Mesenchymal stem cell (in vitro differentiated cells and primary cell): Measurements from ENCODE around the gene CLMN.

Experiments used
- DNase-seq: peaks from one replicate; pipeline ENCODE4 v3.0.0-alpha.2; 2013
- H2AFZ ChIP-seq: one replicate; pipeline ENCODE4 v1.6.1; 2013; ENCODE audit warnings: low read depth, mild to moderate bottlenecking, control low read depth, inconsistent platforms, low read length, moderate library complexity
- H2AK5ac ChIP-seq: 2 replicates; pipeline ENCODE4 v1.6.1; 2013; ENCODE audit warnings: low read length, moderate library complexity, mild to moderate bottlenecking, inconsistent platforms; ENCODE audit not compliant: severe bottlenecking
- H2BK120ac ChIP-seq: one replicate; pipeline ENCODE4 v1.6.1; 2013; ENCODE audit warnings: low read depth, mild to moderate bottlenecking, inconsistent platforms, low read length, moderate library complexity
- H2BK12ac ChIP-seq, 2 experiments: one replicate each; pipeline ENCODE4 v1.6.1; 2013; ENCODE audit warnings: inconsistent platforms in 2 of 2, low read length in 2 of 2, mild to moderate bottlenecking in 2 of 2, moderate library complexity in 2 of 2, control low read depth in 1 of 2
- H2BK15ac ChIP-seq: one replicate; pipeline ENCODE4 v1.6.1; 2013; ENCODE audit warnings: mild to moderate bottlenecking, low read depth, inconsistent platforms; ENCODE audit not compliant: poor library complexity, severe bottlenecking
- H2BK5ac ChIP-seq: 2 replicates; pipeline ENCODE4 v1.6.1; 2013; ENCODE audit warnings: low read depth, mild to moderate bottlenecking, low read length, control low read depth, inconsistent platforms; ENCODE audit not compliant: poor library complexity, severe bottlenecking
- H3K14ac ChIP-seq, 2 experiments: one replicate each; pipeline ENCODE4 v1.6.1; 2013; ENCODE audit warnings: inconsistent platforms in 2 of 2, low read length in 2 of 2, control low read depth in 1 of 2, mild to moderate bottlenecking in 1 of 2, moderate library complexity in 1 of 2
- H3K18ac ChIP-seq, 2 experiments: one replicate each; pipeline ENCODE4 v1.6.1; 2013; ENCODE audit warnings: inconsistent platforms in 2 of 2, low read length in 2 of 2, control low read depth in 1 of 2, low read depth in 1 of 2, mild to moderate bottlenecking in 1 of 2
- H3K23ac ChIP-seq, 2 experiments: one replicate each; pipeline ENCODE4 v1.6.1; 2013; ENCODE audit warnings: inconsistent platforms in 2 of 2, low read length in 2 of 2, mild to moderate bottlenecking in 2 of 2, moderate library complexity in 2 of 2, control low read depth in 1 of 2
- H3K27ac ChIP-seq: 2 replicates; pipeline ENCODE4 v1.5.1; 2013; ENCODE audit warnings: mild to moderate bottlenecking, moderate library complexity, low read length, control low read depth, inconsistent platforms; ENCODE audit not compliant: poor library complexity, severe bottlenecking
- H3K27me3 ChIP-seq, 2 experiments: 2 replicates each; pipeline versions ENCODE4 v1.6.1 to v1.7.0; 2013; ENCODE audit warnings: low read length in 2 of 2, mild to moderate bottlenecking in 2 of 2, moderate library complexity in 2 of 2, control low read depth in 1 of 2, inconsistent platforms in 1 of 2; ENCODE audit not compliant: control insufficient read depth in 1 of 2, insufficient read depth in 1 of 2
- H3K36me3 ChIP-seq, 2 experiments: 2 replicates each; pipeline versions ENCODE4 v1.6.1 to v1.7.0; 2013; ENCODE audit warnings: low read length in 2 of 2, control low read depth in 1 of 2, inconsistent platforms in 1 of 2, low read depth in 1 of 2, mild to moderate bottlenecking in 1 of 2; ENCODE audit not compliant: insufficient read depth in 2 of 2, control insufficient read depth in 1 of 2
- H3K4ac ChIP-seq, 2 experiments: one replicate each; pipeline ENCODE4 v1.6.1; 2013; ENCODE audit warnings: inconsistent platforms in 2 of 2, low read length in 2 of 2, mild to moderate bottlenecking in 2 of 2, moderate library complexity in 2 of 2, control low read depth in 1 of 2, low read depth in 1 of 2
- H3K4me1 ChIP-seq: 2 replicates; pipeline ENCODE4 v1.6.1; 2013; ENCODE audit warnings: low read depth, low read length, control low read depth; ENCODE audit not compliant: control insufficient read depth, insufficient read depth
- H3K4me2 ChIP-seq: 2 replicates; pipeline ENCODE4 v1.6.1; 2013; ENCODE audit warnings: low read length, mild to moderate bottlenecking, inconsistent platforms; ENCODE audit not compliant: poor library complexity, severe bottlenecking
- H3K4me3 ChIP-seq, 2 experiments: 2 replicates each; pipeline versions ENCODE4 v1.5.1 to v1.7.0; 2013; ENCODE audit warnings: low read length in 2 of 2, mild to moderate bottlenecking in 2 of 2, control low read depth in 1 of 2, low read depth in 1 of 2; ENCODE audit not compliant: insufficient read depth in 1 of 2
- H3K79me1 ChIP-seq: replicated peaks from 2 replicates; pipeline ENCODE4 v1.6.1; 2013; ENCODE audit warnings: mild to moderate bottlenecking, control low read depth, low read length, inconsistent platforms; ENCODE audit not compliant: poor library complexity, severe bottlenecking
- H3K9ac ChIP-seq: 2 replicates; pipeline ENCODE4 v1.7.0; 2013; ENCODE audit warnings: mild to moderate bottlenecking, low read length, moderate library complexity
- H3K9me3 ChIP-seq: 2 replicates; pipeline ENCODE4 v1.7.0; 2013; ENCODE audit warnings: mild to moderate bottlenecking, low read length; ENCODE audit not compliant: control insufficient read depth
- H4K8ac ChIP-seq: one replicate; pipeline ENCODE4 v1.6.1; 2013; ENCODE audit warnings: inconsistent platforms, mild to moderate bottlenecking, low read length, moderate library complexity
- H4K91ac ChIP-seq: one replicate; pipeline ENCODE4 v1.6.1; 2013; ENCODE audit warnings: mild to moderate bottlenecking, low read length, inconsistent platforms
- WGBS: methylation state at CpG from one replicate; pipeline ENCODE4 v1.1.7; 2013; ENCODE audit warnings: mixed read lengths; 5-methylcytosine and 5-hydroxymethylcytosine counted together

Gene CLMN

GRCh38 chr14:95195031-95195430 lies 124.7 kb downstream of the CLMN start:
- no peak overlapping the region for H2BK5ac ChIP-seq
- no peak overlapping the region for H3K4me2 ChIP-seq
- H3K9me3 ChIP-seq, result no peaks in the 10 kb centered on the region
- H3K14ac ChIP-seq, result no peak overlapping the region
- no peak overlapping the region for H3K9ac ChIP-seq
- H3K36me3 ChIP-seq, result peaks cover 0 to 54% of the 10 kb centered on the region in 2 experiments
- no peak overlapping the region for H4K8ac ChIP-seq
- H3K4ac ChIP-seq, result no peak overlapping the region
- no peak overlapping the region for H2AK5ac ChIP-seq
- H4K91ac ChIP-seq, result no peak overlapping the region
- H3K27me3 ChIP-seq, result peaks cover 0 to 5% of the 10 kb centered on the region in 2 experiments
- peaks cover 5% of the 10 kb centered on the region for H3K4me1 ChIP-seq
- H3K18ac ChIP-seq, result no peak overlapping the region
- H3K79me1 ChIP-seq, result peaks cover 22% of the 10 kb centered on the region
- no peak overlapping the region for H2BK12ac ChIP-seq
- H3K27ac ChIP-seq, result no peak overlapping the region
- H3K23ac ChIP-seq, result no peak overlapping the region
- no peak overlapping the region for H2BK120ac ChIP-seq
- no peak overlapping the region for H2AFZ ChIP-seq
- DNase-seq, result no peak
- H2BK15ac ChIP-seq, result no peak overlapping the region
- WGBS, result 95% methylated on average over 6 of the region's 6 CpGs
- H3K4me3 ChIP-seq, result no peak overlapping the region

- Histone ChIP-seq H3K9me3 (peaks cover 10% of the 10 kb centered on the region), H3K18ac (no peak overlapping the region), H3K27ac (no peak overlapping the region), H2BK15ac (peak overlapping the region; percentile 0), H4K8ac (no peak overlapping the region), H2AK5ac (no peak overlapping the region), H3K14ac (no peak overlapping the region), H3K23ac (no peak overlapping the region), H3K4me2 (no peak overlapping the region), H3K79me1 (peaks cover 11% of the 10 kb centered on the region), H3K9ac (no peak overlapping the region), H3K4ac (no peak overlapping the region), H2BK12ac (no peak overlapping the region), H2BK120ac (no peak overlapping the region), H3K4me1 (no peaks in the 10 kb centered on the region), H2AFZ (no peak overlapping the region), H3K27me3 (no peaks in the 10 kb centered on the region), H4K91ac (no peak overlapping the region), H2BK5ac (no peak overlapping the region), H3K36me3 (peaks cover 0 to 42% of the 10 kb centered on the region in 2 experiments), H3K4me3 (no peak overlapping the region)
- no peak for DNase-seq
- WGBS, result 86% methylated on average over 4 of the region's 6 CpGs
Measured at GRCh38 chr14:95193081-95193480, 126.6 kb downstream of the CLMN start.

- Histone ChIP-seq H3K27me3 (no peaks in the 10 kb centered on the region), H3K36me3 (peaks cover 0 to 49% of the 10 kb centered on the region in 2 experiments), H2BK5ac (no peak overlapping the region), H3K9ac (no peak overlapping the region), H3K79me1 (peaks cover 9% of the 10 kb centered on the region), H3K4me2 (no peak overlapping the region), H2BK120ac (no peak overlapping the region), H2AFZ (no peak overlapping the region), H2AK5ac (no peak overlapping the region), H4K91ac (no peak overlapping the region), H3K18ac (no peak overlapping the region), H3K14ac (no peak overlapping the region), H3K9me3 (peaks cover 17% of the 10 kb centered on the region), H2BK12ac (no peak overlapping the region), H3K23ac (no peak overlapping the region), H2BK15ac (no peak overlapping the region), H3K4me3 (no peak overlapping the region), H4K8ac (no peak overlapping the region), H3K4me1 (no peaks in the 10 kb centered on the region), H3K4ac (no peak overlapping the region), H3K27ac (no peak overlapping the region)
- 100% methylated on average over 6 of the region's 6 CpGs for WGBS
- no peak for DNase-seq
Measured at GRCh38 chr14:95192311-95192710, 127.4 kb downstream of the CLMN start.

- Histone ChIP-seq H3K18ac (no peak overlapping the region), H2BK15ac (no peak overlapping the region), H3K79me1 (peaks cover 8% of the 10 kb centered on the region), H3K4me2 (no peak overlapping the region), H2BK12ac (no peak overlapping the region), H3K4ac (no peak overlapping the region), H2BK5ac (no peak overlapping the region), H3K14ac (no peak overlapping the region), H3K4me1 (no peaks in the 10 kb centered on the region), H3K9ac (no peak overlapping the region), H3K9me3 (peaks cover 19% of the 10 kb centered on the region), H4K8ac (no peak overlapping the region), H2AFZ (no peak overlapping the region), H4K91ac (no peak overlapping the region), H2BK120ac (no peak overlapping the region), H2AK5ac (no peak overlapping the region), H3K27me3 (no peaks in the 10 kb centered on the region), H3K4me3 (no peak overlapping the region), H3K23ac (no peak overlapping the region), H3K36me3 (peaks cover 0 to 50% of the 10 kb centered on the region in 2 experiments), H3K27ac (no peak overlapping the region)
- DNase-seq, result no peak
- 92% methylated on average over 19 of the region's 21 CpGs for WGBS
Measured at GRCh38 chr14:95191445-95192199, 128.1 kb downstream of the CLMN start.
